HFF-Myc (cell line): Measurements from ENCODE around the gene KHDC4.

Experiments used
- DNase-seq: peaks from one replicate; pipeline ENCODE4 v3.0.0-alpha.2; 2011; ENCODE audit warnings: low read depth; ENCODE audit errors: extremely low read depth
- H3K4me3 ChIP-seq: replicated peaks from 2 replicates; pipeline ENCODE4 v1.5.1; 2011; ENCODE audit warnings: low read depth, mild to moderate bottlenecking, control low read depth, low read length
- TF ChIP-seq, protein P1 (sequence below): IDR thresholded peaks from 2 replicates; pipeline ENCODE4 v1.5.1; 2012; ENCODE audit warnings: mild to moderate bottlenecking, low read depth, low read length, control low read depth; ENCODE audit errors: missing control alignments

Gene KHDC4

DNA sequence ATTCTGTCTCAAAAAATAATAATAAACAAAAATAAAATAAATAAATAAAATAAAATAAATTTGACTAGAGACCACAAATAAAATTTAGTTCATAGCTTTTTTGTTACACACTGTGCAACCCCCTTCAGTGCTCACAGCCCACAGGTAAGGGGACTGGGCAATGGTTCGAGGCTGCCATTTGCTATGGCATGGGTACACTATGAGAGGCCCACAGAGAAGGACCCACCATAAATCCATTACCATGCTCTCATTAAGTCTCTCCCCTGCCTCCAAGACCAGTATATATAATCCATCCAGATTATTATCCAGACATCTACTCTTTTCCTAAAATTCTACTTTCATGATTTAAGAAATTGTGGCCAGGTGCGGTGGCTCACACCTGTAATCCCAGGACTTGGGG is 14.4 kb downstream of the KHDC4 start:
- no peak overlapping the region for H3K4me3 ChIP-seq
- TF ChIP-seq, protein P1, sequence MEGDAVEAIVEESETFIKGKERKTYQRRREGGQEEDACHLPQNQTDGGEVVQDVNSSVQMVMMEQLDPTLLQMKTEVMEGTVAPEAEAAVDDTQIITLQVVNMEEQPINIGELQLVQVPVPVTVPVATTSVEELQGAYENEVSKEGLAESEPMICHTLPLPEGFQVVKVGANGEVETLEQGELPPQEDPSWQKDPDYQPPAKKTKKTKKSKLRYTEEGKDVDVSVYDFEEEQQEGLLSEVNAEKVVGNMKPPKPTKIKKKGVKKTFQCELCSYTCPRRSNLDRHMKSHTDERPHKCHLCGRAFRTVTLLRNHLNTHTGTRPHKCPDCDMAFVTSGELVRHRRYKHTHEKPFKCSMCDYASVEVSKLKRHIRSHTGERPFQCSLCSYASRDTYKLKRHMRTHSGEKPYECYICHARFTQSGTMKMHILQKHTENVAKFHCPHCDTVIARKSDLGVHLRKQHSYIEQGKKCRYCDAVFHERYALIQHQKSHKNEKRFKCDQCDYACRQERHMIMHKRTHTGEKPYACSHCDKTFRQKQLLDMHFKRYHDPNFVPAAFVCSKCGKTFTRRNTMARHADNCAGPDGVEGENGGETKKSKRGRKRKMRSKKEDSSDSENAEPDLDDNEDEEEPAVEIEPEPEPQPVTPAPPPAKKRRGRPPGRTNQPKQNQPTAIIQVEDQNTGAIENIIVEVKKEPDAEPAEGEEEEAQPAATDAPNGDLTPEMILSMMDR, result no peak
- DNase-seq, result no peak

DNA sequence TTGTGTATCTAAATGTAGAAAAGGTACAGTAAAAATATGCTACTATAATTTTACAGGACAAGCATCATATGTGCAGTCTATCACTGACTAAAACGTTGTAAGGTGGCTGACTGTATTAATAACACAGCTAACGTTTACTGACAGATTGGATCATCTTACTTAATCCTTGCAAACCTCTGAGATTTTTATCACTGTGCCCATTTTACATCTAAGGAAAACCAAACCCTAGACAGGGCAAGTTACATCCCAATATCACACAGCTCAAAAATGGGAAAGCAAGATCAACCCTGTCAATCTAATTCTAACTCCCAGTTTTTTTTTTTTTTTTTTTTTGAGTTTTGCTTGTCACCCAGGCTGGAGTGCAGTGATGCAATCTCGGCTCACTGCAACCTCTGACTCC is 15.6 kb downstream of the KHDC4 start:
- DNase-seq, result no peak
- TF ChIP-seq, protein P1, result no peak
- H3K4me3 ChIP-seq, result no peak overlapping the region

DNA sequence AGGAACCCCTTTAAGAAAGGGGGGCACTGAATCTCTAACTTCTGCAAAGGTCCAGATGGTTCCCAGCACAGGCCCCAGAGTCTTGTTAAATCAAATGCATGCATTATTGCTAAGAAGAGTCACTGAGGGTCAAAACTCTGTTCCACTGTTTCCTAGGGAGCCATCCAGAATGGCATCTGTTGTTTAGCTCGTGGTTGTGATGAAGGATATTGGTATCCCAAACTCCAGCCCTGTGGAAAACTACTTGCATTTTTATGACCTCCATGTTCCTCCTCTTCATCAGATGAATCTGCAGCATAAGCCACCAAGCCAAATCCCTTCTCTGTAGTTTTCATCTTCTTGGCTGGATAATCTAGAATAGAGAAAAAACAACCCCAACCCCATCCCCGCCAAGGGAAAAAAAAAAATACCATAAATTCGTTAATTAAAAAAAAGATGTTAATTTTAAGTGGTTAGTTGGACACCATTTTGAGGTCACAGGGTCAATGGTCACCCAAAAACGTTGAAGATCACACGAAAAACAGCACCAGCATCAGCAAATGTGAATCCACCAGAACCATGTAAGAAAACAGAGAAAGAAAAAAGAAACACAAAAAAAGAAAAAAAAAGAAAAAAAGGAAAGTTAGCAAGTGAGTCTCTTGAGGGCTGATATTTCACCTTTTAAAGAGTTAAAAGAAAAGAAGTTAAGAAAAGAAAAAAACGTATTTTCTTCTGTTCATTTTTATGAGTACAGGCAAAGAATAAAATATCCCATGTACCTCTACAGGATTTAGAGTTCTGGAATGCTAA is 20.1 kb downstream of the KHDC4 start:
- H3K4me3 ChIP-seq, result no peak overlapping the region
- DNase-seq, result peak; percentile 56
- TF ChIP-seq, protein P1, result no peak

DNA sequence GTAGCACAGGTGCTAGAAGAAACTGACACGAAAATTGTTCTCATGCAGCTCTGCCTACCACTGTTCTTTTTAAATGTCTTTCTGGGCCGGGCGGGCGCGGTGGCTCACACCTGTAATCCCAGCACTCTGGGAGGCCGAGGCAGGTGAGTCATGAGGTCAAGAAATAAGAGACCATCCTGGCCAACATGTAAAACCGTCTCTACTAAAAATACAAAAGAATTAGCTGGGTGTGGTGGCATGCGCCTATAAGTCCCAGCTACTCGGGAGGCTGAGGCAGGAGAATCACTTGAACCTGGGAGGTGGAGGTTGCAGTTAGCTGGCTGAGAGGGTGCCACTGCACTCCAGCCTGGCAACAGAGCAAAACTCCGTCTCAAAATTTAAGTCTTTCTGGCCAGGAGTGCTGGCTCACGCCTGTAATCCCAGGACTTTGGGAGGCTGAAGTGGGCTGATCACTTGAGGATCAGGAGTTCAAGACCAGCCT is 22.1 kb downstream of the KHDC4 start:
- TF ChIP-seq, protein P1, result no peak

DNA sequence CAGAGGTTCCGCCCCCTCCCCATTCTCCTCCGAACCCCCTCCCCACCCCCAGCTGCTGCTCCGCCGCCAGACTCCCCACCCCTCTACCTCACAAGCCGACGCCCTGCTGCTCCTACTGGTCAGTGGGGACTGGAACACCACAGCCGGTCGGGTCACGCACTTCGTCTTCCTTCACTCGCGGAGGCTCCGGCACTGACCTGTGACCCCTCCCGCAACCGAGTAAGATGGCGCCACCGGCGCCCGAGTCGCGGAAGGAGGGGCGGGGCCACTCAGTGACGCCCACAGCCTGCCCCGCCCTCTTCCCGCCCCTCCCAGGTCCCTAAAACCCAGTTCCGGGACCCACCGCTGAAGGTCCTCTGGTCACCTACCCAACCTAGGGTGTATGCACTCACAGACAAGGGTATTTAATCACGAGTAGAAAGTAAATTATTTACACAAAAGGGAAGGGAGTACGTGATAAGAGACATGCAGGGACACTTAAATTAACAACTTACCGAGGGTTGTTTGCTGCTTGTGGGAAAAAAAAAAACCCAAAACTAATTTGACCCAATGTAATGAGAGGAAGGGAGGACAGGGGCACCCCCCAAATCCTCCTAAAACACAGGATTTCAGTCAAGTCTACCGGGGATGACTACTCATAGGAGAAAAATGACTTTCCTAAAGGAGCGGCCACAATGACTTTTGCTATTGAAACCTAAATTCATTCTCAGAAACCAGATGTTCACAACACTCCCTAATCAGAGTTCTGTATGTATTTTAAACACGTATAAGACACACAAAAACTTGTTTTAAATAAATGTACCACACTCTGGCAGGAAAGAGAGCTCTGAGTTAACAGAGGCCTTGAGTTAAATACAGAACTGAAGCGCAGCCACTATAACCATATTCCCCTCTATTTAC is 22.8 kb downstream of the KHDC4 start, which contains the start of gene RIT1:
TSS of gene RIT1 (minus strand) at position 194 of the 900 bp plus-strand sequence. CDS start 588 bp downstream, outside the sequence.
- TF ChIP-seq, protein P1, result no peak
- peak within 1 kb of the TSS; percentile 61 for H3K4me3 ChIP-seq
- DNase-seq, result no peak

More for the DNA sequence above, 22.1 kb downstream of the KHDC4 start:
- no peak overlapping the region for H3K4me3 ChIP-seq
- no peak for DNase-seq

DNA sequence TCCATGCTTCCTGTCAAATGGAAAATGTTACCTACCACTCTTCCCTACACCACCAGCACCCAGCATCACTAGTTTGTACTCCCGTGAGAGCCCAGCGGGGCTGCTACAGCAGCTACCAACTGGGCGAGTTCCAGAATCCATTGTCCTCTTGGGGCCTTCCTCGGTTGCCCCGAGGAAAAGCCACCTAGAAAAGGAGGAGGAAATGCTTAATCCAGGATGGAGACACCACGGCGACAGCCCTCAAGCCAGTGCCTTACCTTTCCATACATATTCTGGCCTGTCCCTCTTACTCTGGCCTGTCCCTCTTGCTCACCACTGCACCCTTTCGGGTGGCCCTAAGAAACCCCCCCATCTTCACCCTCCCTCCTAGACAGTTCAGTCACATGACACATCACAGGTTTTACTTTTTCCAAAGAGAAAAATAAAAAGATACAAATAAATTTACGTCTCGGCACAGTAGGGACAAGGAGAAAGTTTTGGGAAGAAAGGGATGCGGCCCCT is 23.5 kb downstream of the KHDC4 start:
- DNase-seq, result no peak
- peak overlapping the region; percentile 61 for H3K4me3 ChIP-seq
- TF ChIP-seq, protein P1, result no peak
